Mucosa of rectum (tissue), 2 donors: ENCODE data around the gene ENKUR.

Source experiments
- H3K27ac ChIP-seq, 2 donors: one replicate each; pipeline ENCODE4 v1.7.0; 2013; ENCODE audit warnings: inconsistent platforms in 2 of 2, low read depth in 2 of 2, low read length in 2 of 2
- H3K27me3 ChIP-seq, 2 donors: one replicate each; pipeline ENCODE4 v1.7.0; 2013; ENCODE audit warnings: low read length in 2 of 2; ENCODE audit not compliant: control insufficient read depth in 2 of 2, insufficient read depth in 2 of 2
- H3K36me3 ChIP-seq, 2 donors: one replicate each; pipeline ENCODE4 v1.7.0; 2013; ENCODE audit warnings: low read length in 2 of 2; ENCODE audit not compliant: control insufficient read depth in 2 of 2, insufficient read depth in 2 of 2
- H3K4me1 ChIP-seq, 2 donors: one replicate each; pipeline ENCODE4 v1.7.0; 2013; ENCODE audit warnings: low read length in 2 of 2, mild to moderate bottlenecking in 1 of 2; ENCODE audit not compliant: control insufficient read depth in 2 of 2, insufficient read depth in 2 of 2
- H3K4me3 ChIP-seq, 2 donors: one replicate each; pipeline ENCODE4 v1.7.0; 2013; ENCODE audit warnings: low read length in 2 of 2
- H3K9ac ChIP-seq, 2 donors: one replicate each; pipeline ENCODE4 v1.7.0; 2013; ENCODE audit warnings: low read length in 2 of 2, low read depth in 1 of 2, mild to moderate bottlenecking in 1 of 2
- H3K9me3 ChIP-seq, 2 donors: one replicate each; pipeline ENCODE4 v1.7.0; 2013; ENCODE audit warnings: low read length in 2 of 2; ENCODE audit not compliant: control insufficient read depth in 2 of 2
- donor health status: healthy.
- donor health status: Normal muscosa, but diverticular disease.

Gene ENKUR

DNA sequence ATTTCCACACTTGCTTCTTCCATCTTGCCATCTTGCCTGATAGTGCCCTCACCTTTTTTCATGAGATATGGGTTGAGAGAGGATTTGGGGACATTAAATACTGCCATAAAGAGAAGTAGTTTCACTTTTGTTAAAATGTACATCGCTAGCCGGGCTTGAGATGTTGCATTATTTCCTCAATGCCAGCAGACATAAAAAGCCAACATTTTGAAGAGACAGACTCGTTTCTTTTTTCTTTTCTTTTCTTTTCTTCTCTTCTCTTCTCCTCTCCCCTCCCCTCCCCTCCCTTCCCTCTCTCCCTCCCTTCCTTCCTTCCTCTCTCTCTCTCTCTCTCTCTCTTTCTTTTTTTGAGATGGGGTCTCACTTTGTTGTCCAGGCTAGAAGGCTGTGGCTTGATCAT lies 17.9 kb downstream of the ENKUR start:
- Histone ChIP-seq H3K9ac (no peak overlapping the region), H3K9me3 (peaks cover 0 to 2% of the 10 kb centered on the region in 2 donors), H3K27me3 (no peaks in the 10 kb centered on the region), H3K4me1 (no peaks in the 10 kb centered on the region), H3K36me3 (no peaks in the 10 kb centered on the region), H3K4me3 (no peak overlapping the region), H3K27ac (no peak overlapping the region)

DNA sequence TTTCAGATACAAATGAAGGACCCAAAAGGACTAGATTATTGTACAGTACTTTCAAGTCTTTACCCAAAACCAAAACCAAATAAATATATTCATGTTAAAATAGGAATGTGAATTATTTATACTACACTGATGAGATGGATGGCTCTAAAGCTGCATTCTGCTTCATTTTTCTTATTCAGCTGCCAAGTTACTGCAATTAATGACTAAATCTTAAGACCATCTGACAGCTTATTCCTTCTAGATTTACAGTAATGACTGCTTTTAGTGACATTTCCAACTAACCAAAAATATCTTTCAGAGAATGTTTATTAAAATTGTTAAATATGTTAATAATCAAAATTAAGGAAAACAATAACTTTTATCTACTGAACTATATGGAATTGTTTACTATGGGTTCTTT lies 20.9 kb downstream of the ENKUR start:
- no peak overlapping the region for H3K9ac ChIP-seq
- H3K27me3 ChIP-seq: no peaks in the 10 kb centered on the region
- H3K36me3 ChIP-seq: no peaks in the 10 kb centered on the region
- no peaks in the 10 kb centered on the region for H3K4me1 ChIP-seq
- no peak overlapping the region for H3K27ac ChIP-seq
- no peak overlapping the region for H3K4me3 ChIP-seq
- H3K9me3 ChIP-seq: no peaks in the 10 kb centered on the region

DNA sequence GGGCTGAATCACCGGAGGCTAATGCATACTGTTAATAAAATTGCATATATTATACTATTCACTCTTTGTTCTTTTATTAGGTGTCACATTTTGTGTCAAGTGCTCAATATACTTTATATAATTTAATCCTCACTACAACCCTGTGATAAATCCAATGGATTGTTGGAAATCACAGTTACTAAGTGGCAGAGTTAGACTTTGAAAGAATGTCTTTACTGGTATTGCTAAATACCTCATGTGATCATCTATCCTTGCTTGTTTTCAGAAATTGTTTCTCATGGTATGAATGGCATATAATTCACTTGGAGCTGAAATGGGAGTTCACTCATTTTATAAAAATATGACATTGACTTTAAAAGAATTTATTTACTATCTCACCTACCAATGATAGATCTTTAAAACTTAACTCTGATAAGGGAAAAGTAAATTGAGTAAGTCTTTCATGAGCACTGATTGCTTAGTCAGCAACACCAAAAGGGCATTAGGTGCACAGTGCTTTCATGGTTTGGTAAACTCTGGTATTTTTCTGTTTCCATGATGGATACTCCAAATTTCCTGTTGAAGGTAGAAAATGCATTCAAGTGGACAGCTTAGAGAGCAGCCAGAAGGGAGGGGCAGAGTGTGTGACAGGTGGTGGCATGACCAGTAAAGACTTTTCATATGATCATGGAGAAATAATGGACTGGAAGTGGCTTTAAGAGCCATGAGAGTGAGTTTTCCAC lies 22.6 kb downstream of the ENKUR start:
- H3K4me1 ChIP-seq: no peaks in the 10 kb centered on the region
- no peak overlapping the region for H3K9ac ChIP-seq
- no peak overlapping the region for H3K4me3 ChIP-seq
- H3K9me3 ChIP-seq: no peaks in the 10 kb centered on the region
- no peak overlapping the region for H3K27ac ChIP-seq
- H3K36me3 ChIP-seq: no peaks in the 10 kb centered on the region
- H3K27me3 ChIP-seq: no peaks in the 10 kb centered on the region

DNA sequence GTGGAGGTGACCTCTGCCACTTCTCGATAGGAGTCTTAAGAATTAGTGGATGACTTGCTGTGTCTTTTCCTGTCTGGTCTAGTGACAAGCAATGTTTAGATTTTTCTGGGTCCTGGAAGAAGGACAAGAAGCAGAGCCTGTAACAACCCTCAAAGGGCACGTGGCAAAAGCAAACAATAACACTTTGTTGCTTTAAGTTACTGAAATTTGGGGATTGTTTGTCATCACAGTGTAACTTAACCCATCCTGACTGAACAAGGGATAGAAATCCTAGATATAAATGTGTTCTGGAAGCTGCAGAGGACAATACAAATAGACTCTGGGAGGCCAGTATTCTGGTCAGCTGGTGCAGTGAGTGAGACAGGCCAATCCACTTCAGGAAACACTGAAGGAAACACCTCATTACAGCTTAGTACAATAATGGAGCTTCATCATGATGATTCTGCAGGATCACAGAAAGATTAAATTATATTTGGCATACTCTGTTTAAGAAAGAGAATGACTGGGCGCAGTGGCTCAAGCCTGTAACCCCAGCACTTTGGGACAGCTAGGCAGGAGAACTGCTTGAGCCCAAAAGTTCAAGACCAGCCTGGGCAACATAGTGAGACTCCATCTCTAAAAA lies 23.3 kb downstream of the ENKUR start:
- H3K27ac ChIP-seq: no peak overlapping the region
- no peaks in the 10 kb centered on the region for H3K4me1 ChIP-seq

DNA sequence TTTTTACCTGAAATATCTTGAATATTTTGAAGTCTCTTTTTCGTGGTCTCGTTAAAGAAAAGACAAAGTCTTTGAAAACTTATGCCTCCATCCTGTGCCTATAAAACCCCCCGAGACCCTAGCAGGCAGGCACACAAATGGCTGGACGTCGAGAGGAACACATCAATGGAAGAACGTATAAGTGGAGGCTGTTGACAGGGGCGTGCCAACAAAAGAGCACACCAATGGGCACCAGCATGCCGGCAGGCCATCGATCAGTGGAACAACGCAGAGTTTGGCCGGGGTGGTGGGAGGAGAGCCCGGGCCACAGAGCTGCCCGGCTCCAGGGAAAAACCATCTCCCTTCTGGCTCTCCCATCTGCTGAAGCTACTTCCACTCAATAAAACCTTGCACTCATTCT lies 24.7 kb downstream of the ENKUR start:
- Histone ChIP-seq H3K9me3 (no peaks in the 10 kb centered on the region), H3K27ac (no peak overlapping the region), H3K9ac (no peak overlapping the region), H3K4me3 (no peak overlapping the region), H3K36me3 (no peaks in the 10 kb centered on the region), H3K4me1 (no peaks in the 10 kb centered on the region), H3K27me3 (no peaks in the 10 kb centered on the region)

More for the DNA sequence above, 23.3 kb downstream of the ENKUR start:
- Histone ChIP-seq H3K27me3 (no peaks in the 10 kb centered on the region), H3K9ac (no peak overlapping the region), H3K9me3 (no peaks in the 10 kb centered on the region), H3K36me3 (no peaks in the 10 kb centered on the region), H3K4me3 (no peak overlapping the region)

DNA sequence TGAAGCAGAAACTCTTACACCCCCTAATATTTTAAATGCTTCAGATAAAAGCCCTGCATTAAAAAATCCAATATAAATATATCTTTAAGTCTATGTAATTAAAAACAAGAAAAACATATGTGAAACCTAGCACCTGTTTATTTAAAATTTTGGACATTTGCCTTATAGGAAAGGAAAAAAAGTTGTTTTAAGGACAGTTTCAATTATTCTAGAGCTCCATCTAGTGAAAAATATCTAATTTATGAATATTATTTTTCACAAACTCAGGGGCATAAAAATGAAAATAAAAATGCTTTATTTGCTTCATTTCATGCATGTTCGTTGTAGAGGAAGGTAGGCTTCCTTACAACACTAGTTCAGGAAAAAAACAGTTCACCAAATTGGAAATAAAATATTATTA lies 26.1 kb downstream of the ENKUR start:
- no peak overlapping the region for H3K9ac ChIP-seq
- no peaks in the 10 kb centered on the region for H3K27me3 ChIP-seq
- H3K9me3 ChIP-seq: no peaks in the 10 kb centered on the region
- H3K4me1 ChIP-seq: no peaks in the 10 kb centered on the region
- H3K27ac ChIP-seq: no peak overlapping the region
- no peaks in the 10 kb centered on the region for H3K36me3 ChIP-seq
- no peak overlapping the region for H3K4me3 ChIP-seq

DNA sequence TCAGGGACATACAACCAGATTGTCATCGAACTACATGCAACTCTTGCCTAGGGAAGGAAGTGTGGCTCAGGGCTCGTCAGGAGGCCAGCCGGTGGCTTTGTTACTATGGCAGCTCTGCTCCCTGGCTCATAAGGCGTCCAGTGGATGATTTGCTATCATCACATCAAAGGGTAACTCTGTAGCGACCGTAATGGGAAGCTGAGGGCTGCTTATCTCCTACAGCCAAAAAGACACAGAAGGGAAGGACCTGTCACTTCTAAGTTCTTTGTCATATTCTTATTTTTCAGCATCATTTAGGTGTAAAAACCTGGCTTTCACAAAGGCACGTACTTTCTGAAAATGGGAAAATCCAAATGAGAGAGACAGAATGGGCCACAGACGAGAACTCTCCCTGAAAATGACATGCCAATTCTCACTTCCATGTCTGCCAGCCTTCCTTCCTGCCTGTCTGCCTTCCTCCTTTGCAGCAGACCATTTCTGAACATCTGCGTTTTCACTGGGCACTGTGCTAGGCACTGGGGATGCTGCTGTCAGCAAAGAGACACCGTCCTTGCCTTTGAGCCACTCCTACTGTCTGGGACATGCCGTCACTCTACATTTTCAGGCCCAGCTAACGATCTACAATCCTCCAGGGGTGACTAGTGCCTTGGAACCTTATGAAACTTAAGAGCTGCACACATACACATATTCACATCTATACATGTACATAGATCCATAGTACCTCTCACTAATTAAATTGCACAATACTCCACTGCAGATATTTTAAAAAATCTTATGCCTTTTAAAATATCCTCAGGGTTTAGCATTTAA lies 26.9 kb downstream of the ENKUR start:
- Histone ChIP-seq H3K4me3 (no peak overlapping the region), H3K36me3 (no peaks in the 10 kb centered on the region), H3K9ac (no peak overlapping the region), H3K9me3 (no peaks in the 10 kb centered on the region), H3K27me3 (no peaks in the 10 kb centered on the region), H3K4me1 (no peaks in the 10 kb centered on the region), H3K27ac (no peak overlapping the region)

DNA sequence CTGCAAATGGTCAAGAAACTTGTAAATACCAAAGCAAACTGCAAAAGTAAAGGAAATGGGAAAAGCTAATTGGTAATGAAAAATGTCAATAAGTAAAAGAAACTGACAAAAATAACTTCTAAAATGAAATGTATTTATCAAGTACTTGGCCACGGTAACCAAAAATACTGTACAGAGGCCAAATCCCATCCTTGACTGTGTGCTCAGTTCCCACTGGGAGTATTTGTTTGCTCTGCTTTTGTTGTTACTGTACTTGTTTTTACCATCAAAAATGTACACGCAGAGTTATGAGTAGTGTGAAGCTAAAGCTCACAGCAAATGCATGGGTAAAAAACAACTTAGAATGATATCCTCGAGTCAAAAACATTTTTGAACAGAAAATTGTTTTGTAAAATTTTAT lies 31.1 kb downstream of the ENKUR start:
- Histone ChIP-seq H3K27ac (no peak overlapping the region), H3K4me1 (no peaks in the 10 kb centered on the region), H3K4me3 (no peak overlapping the region), H3K36me3 (no peaks in the 10 kb centered on the region), H3K27me3 (no peaks in the 10 kb centered on the region), H3K9ac (no peak overlapping the region), H3K9me3 (no peaks in the 10 kb centered on the region)

DNA sequence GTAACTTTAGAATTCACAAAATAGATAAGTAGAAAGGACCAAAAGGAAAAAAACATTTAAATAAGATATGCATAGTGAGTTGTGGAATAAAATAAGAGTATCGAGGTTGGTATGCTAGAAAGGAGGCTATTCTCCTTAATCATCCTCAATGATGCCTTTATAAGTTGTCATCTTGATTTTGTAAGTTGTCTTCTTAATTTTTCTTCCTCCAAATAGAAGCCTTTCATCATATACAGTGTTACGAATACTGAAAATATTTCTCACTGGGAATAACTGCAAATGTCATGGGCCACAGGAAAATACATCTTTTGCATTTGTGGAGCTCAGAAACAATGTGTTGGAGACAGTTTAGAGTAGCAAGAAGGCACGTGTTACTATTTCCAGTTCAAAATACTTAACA lies 32.0 kb downstream of the ENKUR start:
- Histone ChIP-seq H3K4me1 (no peaks in the 10 kb centered on the region), H3K27me3 (no peaks in the 10 kb centered on the region), H3K36me3 (no peaks in the 10 kb centered on the region), H3K9ac (no peak overlapping the region), H3K27ac (no peak overlapping the region), H3K4me3 (no peak overlapping the region), H3K9me3 (no peaks in the 10 kb centered on the region)

DNA sequence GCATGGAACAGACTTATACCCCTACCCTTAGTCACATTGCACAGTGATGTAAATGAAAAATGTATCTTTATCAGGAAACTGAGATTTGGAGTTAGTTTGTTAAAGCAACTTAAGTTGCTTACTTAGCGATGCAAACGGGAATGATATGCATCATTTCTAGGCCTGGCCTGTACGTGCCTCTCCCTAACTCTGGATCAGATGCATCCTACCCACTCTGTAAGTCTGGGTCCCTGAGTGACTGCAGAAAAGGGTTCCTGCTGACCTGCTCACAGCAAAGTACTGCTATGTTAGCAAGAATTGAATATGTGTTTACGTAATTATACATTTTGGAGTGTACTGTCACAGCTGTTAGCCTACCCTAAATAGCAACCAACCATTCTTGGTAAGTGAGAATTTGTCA lies 32.8 kb downstream of the ENKUR start:
- H3K9ac ChIP-seq: no peak overlapping the region
- H3K36me3 ChIP-seq: no peaks in the 10 kb centered on the region
- H3K4me1 ChIP-seq: no peaks in the 10 kb centered on the region
- no peak overlapping the region for H3K27ac ChIP-seq
- no peak overlapping the region for H3K4me3 ChIP-seq
- no peaks in the 10 kb centered on the region for H3K27me3 ChIP-seq
- H3K9me3 ChIP-seq: no peaks in the 10 kb centered on the region
